Coronary artery (tissue), 2 donors: Measurements from ENCODE around the gene MUC20.
"Not testable (repeated sequence)": the region's sequence is repeated elsewhere in the genome, so short reads cannot be mapped to it uniquely, and the experiment has no call there.

Source experiments
- DNase-seq: peaks from one replicate; pipeline ENCODE4 v3.0.0-alpha.2; 2017; ENCODE audit warnings: low spot score
- H3K27ac ChIP-seq, 2 donors: fragments of 200-600 bp; sonication (generic); one replicate each; pipeline ENCODE4 v1.5.1; 2016 to 2019
- H3K4me3 ChIP-seq: fragments of 200-600 bp; sonication (generic); 2 replicates; pipeline ENCODE4 v1.5.1; 2016; ENCODE audit warnings: mild to moderate bottlenecking, moderate library complexity

MUC20 gene, protein sequence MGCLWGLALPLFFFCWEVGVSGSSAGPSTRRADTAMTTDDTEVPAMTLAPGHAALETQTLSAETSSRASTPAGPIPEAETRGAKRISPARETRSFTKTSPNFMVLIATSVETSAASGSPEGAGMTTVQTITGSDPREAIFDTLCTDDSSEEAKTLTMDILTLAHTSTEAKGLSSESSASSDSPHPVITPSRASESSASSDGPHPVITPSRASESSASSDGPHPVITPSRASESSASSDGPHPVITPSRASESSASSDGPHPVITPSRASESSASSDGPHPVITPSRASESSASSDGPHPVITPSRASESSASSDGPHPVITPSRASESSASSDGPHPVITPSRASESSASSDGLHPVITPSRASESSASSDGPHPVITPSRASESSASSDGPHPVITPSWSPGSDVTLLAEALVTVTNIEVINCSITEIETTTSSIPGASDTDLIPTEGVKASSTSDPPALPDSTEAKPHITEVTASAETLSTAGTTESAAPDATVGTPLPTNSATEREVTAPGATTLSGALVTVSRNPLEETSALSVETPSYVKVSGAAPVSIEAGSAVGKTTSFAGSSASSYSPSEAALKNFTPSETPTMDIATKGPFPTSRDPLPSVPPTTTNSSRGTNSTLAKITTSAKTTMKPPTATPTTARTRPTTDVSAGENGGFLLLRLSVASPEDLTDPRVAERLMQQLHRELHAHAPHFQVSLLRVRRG

GRCh38 chr3:195720831-195721506, at the start of gene MUC20:
Gene MUC20 (plus strand): TSS chr3:195720978. CDS start chr3:195721008, 30 bp downstream.
- not testable (repeated sequence) for H3K4me3 ChIP-seq, DNase-seq, H3K27ac ChIP-seq

DNA sequence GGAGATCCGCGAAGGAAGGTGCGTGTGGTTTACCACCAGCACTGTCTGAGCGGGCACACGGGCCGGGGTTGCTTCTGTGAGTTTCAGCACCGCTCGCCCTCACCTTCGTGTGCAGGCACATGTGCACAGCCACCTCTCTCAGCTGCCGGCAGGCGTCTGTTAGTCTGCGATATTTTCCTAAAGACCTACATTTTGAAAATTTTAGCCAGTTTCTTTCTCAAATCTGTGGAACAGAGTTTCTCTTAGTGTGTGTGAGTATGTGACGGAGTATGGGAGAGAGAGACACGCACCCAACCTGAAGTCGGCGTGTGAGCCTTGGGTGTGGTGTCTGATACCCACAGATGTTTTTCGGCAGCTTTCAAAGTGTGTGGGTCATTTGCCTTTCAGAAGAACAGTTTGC, 49.5 kb upstream of the MUC20 start:
- not testable (repeated sequence) for DNase-seq, H3K4me3 ChIP-seq, H3K27ac ChIP-seq

DNA sequence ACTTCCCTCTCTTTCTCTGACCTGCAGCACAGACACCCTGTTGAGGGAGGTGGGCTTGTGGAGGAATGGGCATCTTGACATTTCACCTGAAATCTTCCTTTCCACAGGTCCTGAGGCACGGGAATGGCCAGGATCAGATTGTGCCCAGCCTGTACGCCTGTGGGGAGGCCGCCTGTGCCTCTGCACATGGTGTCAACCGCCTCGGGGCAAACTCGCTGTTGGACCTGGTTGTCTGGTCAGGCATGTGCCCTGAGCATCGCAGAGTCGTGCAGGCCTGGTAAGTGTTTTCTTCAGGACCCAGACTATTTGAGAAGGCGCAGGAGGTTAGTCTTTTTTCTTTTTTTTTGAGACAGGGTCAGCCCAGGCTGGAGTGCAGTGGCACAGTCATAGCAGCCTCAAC, 47.1 kb upstream of the MUC20 start:
- H3K27ac ChIP-seq, H3K4me3 ChIP-seq, DNase-seq: not testable (repeated sequence)

DNA sequence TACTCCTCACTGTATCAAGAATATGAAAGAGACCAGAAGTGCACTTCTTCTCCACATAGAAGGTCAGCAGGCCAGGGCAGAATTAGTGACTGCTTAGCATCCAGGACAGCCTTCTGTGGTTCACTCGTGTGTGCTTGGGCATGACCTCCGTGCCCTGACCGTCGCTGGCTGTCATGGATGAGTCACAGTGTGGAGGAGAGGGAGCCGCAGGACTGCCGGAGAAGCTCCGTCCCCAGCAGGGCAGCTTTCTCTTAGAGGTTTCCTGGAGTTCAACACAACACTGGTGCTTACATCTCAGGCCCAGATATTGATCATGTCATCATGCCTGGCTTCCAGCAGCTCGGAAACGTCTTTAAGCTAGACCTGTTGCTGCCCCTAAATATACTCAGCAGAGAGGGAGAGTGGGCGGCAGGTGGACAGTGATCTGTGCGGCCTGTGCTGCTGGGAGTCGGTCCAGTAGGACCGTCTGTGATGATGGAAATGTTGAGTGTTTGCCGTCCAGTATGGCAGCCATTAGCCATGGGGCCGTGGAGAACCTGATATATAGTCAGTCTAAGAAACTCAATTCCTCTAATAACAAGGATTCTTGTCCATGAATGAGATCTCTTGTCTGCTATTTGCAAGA, 42.3 kb upstream of the MUC20 start:
- H3K27ac ChIP-seq, H3K4me3 ChIP-seq, DNase-seq: not testable (repeated sequence)

DNA sequence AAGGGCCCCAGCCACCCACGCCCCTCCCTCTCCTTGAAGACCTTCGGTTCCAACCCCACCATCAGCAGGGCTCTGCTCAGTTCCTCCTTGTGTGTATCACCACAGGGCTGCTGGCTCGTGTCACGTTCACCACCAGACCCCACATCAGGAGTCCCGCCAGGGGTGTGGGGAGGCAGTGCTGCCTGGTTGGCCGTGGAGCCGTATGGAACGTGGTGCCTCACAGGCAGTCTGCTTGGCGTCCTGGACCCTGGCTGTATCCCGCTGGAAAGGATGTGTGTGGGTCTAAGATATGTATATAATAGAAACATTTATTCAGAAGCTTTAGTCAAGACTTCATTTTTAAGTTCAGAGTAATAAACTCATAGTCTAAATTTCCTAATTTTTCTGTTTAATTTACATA, 40.1 kb upstream of the MUC20 start:
- not testable (repeated sequence) for DNase-seq, H3K4me3 ChIP-seq, H3K27ac ChIP-seq

DNA sequence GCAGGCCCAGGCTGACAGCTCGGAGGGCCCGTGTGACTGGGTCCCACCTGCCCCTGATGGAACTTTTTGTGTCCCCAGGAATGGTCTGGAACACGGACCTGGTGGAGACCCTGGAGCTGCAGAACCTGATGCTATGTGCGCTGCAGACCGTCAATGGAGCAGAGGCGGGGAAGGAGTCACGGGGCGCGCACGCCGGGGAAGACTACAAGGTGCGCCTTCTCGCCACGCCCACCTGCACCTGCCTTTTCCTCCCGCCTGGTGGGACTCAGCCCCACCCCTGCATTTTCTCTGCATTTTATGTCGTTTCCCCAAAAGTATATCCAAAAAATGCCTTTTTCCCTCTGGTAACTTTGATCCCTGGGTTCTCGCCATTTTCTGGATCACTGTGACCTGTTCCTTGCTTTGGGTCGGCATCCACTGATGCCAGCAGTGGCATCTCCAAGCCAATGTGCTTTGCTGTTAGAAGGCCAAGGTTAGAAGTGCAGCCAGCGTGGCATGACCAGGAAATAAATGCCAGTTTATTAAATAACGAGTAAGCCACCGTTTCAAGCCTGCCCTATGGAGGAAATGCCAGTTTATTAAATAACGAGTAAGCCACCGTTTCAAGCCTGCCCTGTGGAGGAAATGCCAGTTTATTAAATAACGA, 39.2 kb upstream of the MUC20 start:
- not testable (repeated sequence) for H3K4me3 ChIP-seq, DNase-seq, H3K27ac ChIP-seq

- H3K27ac ChIP-seq, H3K4me3 ChIP-seq, DNase-seq: not testable (repeated sequence)
Measured at GRCh38 chr3:195682104-195682742, 38.6 kb upstream of the MUC20 start.

GRCh38 chr3:195683722-195684526, 36.9 kb upstream of the MUC20 start:
- H3K27ac ChIP-seq, DNase-seq, H3K4me3 ChIP-seq: not testable (repeated sequence)

DNA sequence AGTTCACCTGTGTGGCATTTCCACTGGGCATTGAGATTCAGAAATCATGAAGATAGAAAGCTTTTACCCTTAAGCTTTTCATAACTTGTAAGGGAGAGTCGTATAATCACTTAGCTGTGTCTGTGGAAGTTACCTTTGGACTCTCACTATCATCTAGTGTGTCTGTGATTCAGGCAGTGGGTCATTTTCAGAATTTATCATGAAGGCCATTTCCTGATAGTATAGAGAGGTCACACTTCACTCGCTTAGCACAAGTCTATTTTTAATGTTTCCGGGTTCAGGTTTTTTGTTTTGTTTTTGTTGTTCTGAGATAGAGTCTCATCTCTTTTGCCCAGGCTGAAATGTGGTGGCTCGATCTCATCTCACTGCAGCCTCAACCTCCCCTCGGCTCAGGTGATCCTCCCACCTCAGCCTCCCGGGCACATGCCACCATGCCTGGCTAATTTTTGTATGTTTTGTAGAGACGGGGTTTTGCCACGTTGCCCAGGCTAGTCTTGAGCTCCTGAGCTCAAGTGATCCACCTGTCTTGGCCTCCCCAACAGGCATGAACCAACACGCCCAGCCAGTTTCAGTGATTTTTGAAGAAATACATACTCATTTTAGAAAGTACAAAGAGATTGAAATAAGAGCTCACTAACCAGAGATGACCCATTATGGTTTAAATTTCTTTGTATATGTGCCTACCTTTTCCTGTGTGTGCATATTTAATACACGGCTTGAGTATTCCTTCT, 36.1 kb upstream of the MUC20 start:
- not testable (repeated sequence) for H3K27ac ChIP-seq

DNA sequence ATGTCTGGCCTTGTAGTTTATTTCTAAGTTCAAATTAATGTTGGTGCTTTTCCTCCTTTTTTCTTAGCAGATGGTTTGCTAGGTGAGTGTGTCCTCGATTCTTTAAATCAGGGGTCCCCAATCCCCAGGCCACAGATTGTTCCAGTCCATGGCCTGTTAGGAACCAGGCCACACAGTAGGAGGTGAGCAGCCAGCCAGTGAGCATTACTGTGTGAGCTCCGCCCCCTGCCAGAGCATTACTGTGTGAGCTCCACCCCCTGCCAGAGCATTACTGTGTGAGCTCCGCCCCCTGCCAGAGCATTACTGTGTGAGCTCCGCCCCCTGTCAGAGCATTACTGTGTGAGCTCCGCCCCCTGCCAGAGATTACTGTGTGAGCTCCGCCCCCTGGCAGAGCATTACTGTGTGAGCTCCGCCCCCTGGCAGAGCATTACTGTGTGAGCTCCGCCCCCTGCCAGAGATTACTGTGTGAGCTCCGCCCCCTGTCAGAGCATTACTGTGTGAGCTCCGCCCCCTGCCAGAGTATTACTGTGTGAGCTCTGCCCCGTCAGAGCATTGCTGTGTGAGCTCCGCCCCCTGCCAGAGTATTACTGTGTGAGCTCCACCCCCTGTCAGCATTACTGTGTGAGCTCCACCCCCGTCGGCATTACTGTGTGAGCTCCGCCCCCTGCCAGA, 34.1 kb upstream of the MUC20 start:
- not testable (repeated sequence) for H3K27ac ChIP-seq, H3K4me3 ChIP-seq

More for the DNA sequence above, 36.1 kb upstream of the MUC20 start:
- not testable (repeated sequence) for H3K4me3 ChIP-seq, DNase-seq

GRCh38 chr3:195687209-195687760, 33.5 kb upstream of the MUC20 start:
- not testable (repeated sequence) for H3K4me3 ChIP-seq, H3K27ac ChIP-seq, DNase-seq

More for the DNA sequence above, 34.1 kb upstream of the MUC20 start:
- not testable (repeated sequence) for DNase-seq

GRCh38 chr3:195688471-195689183, 32.2 kb upstream of the MUC20 start:
- not testable (repeated sequence) for H3K4me3 ChIP-seq, H3K27ac ChIP-seq, DNase-seq

DNA sequence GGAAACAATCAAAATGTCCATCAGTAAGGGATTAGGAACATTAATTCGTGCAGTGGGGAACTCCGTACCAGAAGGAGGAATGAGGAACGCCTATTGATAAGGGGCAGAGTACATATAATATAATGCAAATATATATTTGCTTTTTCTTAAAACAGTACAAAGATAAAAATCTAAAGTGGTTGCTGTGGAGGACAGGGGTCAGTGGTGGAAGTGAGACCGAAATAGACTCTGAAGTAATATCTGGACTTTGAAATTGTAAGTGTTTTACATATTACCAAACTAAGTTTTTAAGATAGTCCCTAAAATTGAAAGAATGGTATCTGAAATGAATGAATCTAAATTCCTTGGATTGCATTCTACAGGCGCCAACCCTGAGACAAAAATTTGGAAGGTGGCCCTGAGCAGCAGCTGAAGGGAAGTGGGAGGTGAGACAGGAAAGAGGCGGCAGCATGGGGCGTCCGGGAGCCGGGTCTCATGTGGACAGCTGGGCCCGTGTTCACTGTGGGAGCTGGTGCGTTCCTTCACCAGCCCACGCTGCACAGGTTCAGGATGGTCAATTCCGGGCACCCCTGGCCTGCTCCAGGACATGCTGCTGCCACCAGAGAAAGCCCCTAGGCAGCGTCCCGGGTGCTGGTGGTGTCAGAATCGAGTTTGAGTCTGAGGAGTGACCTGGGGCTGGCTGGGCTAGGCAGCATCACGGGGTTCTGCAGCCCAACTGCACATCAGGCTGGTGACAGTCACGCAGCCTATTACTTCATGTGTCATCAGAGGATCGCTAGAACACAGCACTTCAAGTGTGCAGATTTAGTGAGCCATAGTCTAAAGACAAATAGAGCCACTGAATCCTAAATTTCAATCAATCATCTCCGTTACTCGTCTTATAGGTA, 31.4 kb upstream of the MUC20 start:
- not testable (repeated sequence) for DNase-seq, H3K27ac ChIP-seq, H3K4me3 ChIP-seq
